ENCODE measurements around the gene MYBPC2.

- peak in 1 of 4 donors; percentile 23 for TF ChIP-seq EP300 (IDR thresholded peaks at IDR 0.05)
- no peak for TF ChIP-seq CTCF (IDR thresholded peaks at IDR 0.05)
Observed at GRCh38 chr19:50383852-50384684, 48.6 kb upstream of the MYBPC2 start, which contains the start of gene POLD1.

All from upper lobe of left lung (tissue), 4 donors.